ENCODE data around the gene MLEC.
"Not testable (repeated sequence)": the region's sequence is repeated elsewhere in the genome, so short reads cannot be mapped to it uniquely, and the experiment has no call there.

MLEC gene

DNA sequence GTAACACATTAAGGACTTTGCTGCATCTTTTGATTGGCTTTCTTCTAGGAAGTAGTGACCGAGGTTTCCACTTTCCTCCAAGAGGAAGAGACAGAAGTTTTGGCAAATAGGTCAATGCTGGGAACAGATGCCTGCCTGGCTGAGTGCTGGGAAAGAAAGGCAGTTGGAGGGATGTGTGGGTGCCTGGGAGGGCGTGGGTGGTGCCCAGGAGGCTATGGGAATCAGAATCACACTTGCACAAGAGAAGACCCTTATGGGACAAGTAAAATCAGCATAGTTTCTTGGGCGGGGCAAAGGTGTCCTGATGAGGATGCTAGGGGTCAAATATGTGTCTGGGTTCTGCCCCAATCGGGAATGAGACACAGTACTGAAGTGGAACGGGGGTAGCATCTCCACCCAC, 37.8 kb downstream of the MLEC start:
- DNase-seq = no peak

DNA sequence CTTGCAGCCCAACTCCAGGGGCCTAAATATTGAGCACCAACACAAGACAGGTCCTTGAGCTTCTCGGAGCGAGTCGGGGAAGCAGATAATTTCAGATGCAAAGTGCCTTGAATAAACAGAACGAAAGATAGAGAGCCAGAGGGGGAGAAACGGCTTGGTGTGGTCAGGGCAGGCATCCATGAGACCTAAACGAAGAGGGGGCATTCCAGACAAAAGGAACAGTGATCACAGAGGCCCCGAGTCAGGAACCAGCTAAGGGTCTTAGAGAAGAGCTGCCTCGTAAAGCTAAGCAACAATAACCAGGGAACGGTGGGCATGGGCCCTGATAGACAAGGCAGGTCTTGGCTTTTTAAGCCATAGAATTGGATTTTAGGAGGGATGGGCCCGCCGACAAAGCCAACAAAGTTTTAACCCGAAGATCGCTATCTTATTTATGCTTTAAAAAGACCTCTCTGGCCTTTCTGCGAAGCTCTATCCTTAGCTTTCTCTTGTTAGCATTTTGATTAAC, 38.3 kb downstream of the MLEC start:
- no peak for DNase-seq

DNA sequence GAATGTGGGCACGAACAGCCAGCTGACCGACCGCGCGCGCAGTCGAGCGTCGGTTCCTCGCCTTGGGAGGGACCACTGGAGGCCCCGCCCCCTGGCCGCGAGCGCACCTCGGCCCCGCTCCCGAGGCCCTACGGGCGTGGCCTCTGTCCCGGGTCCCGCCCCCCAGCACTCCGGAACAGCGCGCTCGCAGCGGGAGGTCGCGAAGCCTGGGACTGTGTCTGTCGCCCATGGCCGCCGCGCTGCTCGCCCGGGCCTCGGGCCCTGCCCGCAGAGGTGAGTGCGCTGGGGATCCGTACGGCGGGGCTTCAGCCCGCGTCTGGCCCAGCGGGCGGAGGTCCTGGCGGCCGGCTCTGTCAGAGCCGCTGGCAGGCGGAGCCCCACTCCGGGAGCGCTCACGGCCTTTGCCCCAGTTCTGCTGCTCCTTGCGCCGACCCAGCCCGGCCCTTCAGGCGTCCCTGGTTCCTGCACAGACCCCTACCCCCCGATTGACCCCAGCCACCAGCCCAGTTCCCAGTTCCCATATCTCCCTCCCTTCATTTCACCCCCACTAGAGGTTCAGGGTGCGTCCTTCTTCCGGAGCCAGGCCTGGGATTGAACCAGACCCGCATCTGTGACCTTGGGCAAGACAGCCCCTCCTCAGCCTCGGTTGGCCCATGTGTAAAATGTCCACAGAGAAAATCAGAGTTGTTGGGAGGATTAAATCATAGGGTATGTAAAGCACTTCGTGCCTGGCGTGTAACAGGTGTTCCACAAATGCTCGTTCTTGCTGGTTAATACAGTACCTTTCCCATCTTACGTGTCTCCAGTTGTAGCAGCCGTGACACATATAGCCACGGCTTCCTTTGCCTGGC, 38.9 kb downstream of the MLEC start, which contains the start of gene ACADS:
Gene ACADS (plus strand): TSS at position 168 of the 851 bp plus-strand sequence. CDS start 60 bp downstream, at position 228.
- peak; percentile 95 for DNase-seq

DNA sequence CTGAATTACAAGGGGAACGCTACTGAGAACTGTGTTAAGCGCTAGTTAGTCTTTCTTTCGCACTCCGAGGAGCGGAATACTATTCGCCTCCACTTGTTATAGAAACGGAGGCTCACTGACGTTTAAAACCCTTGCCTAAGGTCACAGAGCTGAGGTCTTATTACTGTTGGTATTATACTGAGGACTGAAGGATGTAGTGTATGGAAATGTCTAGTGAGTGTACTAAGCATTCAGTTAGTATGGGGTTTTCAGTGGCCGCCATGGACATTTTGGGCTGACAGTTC, 39.5 kb downstream of the MLEC start:
- no peak for DNase-seq

DNA sequence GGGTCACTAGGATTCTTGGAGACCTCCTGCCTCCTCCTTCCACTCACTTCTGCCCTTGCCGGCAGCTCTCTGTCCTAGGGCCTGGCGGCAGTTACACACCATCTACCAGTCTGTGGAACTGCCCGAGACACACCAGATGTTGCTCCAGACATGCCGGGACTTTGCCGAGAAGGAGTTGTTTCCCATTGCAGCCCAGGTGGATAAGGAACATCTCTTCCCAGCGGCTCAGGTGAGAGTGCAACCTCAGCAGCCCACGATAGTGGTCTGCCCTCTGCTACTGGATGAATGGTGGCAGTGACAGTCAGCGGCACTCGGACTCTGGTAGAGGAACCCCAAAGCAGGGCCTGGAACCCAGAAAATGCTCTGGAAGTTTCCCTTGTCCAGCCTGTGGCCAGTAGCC, 40.0 kb downstream of the MLEC start:
- no peak for DNase-seq

DNA sequence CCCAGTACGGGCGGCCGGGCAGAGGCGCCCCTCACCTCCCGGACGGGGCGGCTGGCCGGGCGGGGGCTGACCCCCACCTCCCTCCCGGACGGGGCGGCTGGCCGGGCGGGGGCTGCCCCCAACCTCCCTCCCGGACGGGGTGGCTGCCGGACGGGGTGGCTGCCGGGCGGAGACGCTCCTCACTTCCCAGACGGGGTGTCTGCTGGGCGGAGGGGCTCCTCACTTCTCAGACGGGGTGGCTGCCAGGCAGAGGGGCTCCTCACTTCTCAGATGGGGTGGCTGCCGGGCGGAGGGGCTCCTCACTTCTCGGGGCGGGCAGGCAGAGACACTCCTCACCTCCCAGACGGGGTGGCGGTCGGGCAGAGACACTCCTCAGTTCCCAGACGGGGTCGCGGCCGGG, 45.2 kb downstream of the MLEC start:
- not testable (repeated sequence) for DNase-seq

DNA sequence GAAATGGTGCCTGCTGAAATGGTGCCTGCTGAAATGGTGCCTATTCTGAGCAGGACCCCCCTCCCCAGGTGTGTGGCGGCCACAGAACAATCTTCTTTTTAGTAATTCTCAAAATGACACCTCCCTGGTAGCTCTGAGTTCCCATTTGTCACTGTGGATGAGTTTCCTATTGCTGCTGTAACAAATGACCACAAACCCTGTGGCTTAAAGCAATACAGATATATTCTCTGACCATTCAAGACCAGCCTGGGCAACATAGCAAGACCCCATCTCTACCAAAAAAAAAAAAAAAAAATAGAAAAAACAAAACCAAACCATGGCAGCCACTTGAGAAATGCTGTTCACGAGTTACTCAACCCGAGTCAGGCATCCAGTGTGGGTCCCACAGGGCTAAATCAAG, 46.6 kb downstream of the MLEC start:
- DNase-seq = no peak

DNA sequence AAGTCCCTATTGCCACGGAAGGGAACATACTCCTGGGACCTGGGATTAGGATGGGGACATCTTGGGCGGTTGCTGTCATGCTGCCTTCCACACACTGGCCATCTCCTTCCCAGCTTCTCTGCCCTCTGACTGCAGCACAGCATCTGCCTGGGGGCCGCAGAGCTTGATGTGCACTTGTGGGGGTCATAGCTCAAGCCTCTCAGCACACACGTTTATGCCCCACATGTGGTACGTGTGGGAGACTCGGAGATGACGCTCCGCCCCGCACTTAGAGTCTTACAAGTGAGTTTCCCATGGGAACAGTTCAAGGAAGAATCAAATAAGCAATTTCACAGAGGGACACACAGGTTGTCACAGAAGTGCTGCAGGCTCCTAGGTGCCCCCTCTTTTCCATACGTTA, 47.3 kb downstream of the MLEC start:
- no peak for DNase-seq

DNA sequence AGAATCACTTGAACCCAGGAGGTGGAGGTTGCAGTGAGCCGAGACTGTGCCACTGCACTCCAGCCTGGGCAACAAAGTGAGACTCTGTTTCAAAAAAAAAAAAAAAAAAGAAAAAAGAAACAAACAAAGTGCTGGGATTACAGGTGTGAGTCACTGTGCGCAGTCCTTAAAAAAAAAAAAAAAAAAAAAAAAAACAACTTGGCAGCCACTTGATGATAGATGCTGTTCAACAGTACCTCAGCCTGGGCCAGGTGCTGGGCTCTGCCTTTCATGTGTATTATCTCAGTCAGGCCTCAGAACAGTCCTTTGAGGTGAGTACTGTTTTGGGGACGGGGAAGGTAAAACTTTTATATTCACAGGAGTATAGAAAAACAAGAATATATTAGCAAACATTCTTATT, 48.2 kb downstream of the MLEC start:
- no peak for DNase-seq

DNA sequence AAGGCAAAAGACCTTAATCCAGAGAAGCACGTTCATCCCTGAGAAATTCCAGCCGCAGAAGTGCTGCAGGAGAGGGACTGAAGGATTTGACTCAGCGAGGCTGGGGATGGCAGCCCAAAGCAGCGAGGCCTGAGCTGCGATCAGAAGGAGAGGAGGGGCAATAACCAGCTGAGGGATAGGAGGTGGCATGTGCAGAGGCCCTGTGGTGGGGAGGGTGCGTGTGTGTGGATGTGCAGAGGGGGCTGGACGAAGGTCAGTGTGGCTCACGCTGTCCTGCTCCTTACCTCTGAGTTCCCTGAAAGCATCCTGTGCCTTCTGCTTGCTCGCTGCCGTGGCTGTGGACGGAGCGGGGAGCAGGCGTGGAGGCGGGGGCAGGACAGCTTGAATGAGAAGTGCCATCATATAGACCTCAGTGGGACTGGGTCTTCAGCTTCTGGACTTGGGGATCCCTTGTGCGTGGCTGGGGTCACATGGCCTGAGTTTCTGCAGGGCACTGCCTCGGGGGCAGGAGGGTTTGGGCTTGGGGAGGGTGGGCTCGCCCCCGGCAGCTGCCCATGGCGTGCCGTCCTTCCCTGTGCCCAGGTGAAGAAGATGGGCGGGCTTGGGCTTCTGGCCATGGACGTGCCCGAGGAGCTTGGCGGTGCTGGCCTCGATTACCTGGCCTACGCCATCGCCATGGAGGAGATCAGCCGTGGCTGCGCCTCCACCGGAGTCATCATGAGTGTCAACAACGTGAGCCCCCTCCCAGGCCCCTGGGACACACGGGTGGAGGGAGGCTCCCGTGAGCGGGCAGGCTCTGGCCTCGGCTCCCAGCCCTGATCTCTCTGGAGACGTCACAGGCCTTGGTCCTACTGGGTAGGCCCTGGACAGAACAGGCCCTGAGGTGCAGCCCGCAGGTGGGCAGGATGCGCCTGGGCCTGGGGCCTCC, 49.7 kb downstream of the MLEC start:
- no peak for DNase-seq

DNA sequence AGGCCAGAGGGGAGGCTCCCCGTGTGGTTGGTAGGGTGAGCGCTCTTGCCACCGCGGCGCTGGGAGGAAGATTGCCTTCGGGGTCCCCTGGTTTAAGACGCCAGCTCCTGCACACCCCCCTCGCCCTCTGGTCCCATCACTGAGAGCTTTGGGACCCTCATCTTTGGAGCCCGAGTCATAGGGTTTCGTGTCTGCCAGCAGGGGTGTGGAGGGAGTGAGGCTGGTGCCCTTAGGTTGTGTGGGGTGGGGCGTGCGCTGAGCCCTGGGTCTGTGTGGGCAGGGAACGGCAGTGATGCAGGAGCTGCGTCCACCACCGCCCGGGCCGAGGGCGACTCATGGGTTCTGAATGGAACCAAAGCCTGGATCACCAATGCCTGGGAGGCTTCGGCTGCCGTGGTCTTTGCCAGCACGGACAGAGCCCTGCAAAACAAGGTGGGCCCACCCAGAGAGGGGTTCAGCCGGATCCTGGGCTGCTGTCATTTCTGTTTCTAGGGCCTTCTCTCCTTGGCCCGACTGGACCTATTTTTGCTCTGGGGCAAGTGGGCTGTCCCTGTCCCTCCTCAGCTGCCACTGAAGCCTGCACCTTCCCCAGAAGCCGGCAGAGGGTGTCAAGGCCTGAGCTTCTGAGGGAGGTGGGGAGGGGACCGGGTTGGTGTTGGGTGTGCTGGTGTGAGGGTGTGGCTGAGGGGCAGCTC, 50.8 kb downstream of the MLEC start:
- DNase-seq = no peak

DNA sequence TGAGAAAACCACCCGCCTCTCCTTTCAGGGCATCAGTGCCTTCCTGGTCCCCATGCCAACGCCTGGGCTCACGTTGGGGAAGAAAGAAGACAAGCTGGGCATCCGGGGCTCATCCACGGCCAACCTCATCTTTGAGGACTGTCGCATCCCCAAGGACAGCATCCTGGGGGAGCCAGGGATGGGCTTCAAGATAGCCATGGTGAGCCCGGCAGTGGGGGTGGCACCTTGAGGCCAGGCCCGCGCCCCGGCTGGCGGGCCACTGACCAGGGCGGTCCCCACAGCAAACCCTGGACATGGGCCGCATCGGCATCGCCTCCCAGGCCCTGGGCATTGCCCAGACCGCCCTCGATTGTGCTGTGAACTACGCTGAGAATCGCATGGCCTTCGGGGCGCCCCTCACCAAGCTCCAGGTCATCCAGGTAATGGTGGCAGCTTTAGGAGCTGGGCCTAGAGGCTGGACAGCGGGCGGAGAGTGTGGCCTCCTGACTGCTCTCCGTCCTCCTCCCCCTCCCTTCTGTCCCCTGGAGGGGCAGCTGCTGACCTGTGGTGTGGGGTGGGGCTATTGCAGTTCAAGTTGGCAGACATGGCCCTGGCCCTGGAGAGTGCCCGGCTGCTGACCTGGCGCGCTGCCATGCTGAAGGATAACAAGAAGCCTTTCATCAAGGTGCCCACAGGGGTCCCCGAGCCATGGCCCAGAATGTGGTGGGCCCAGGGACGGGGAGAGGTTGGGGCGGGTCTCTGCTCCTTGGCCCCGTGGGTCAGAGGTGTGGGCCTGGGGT, 51.5 kb downstream of the MLEC start:
- no peak for DNase-seq

DNA sequence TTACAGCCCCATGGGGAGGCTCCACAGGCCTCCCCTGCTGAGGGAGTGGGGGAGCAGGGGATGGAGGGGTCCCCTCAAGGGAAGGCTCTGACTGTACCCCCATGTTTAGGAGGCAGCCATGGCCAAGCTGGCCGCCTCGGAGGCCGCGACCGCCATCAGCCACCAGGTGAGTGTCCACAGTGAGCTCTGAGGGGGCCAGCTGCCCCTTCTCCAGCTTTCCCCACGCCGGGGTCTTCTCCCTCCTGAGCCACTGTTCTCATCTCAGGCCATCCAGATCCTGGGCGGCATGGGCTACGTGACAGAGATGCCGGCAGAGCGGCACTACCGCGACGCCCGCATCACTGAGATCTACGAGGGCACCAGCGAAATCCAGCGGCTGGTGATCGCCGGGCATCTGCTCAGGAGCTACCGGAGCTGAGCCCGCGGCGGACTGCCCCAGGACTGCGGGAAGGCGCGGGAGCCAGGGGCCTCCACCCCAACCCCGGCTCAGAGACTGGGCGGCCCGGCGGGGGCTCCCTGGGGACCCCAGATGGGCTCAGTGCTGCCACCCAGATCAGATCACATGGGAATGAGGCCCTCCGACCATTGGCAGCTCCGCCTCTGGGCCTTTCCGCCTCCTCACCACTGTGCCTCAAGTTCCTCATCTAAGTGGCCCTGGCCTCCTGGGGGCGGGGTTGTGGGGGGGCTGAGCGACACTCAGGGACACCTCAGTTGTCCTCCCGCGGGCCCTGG, 52.2 kb downstream of the MLEC start:
- DNase-seq = no peak

DNA sequence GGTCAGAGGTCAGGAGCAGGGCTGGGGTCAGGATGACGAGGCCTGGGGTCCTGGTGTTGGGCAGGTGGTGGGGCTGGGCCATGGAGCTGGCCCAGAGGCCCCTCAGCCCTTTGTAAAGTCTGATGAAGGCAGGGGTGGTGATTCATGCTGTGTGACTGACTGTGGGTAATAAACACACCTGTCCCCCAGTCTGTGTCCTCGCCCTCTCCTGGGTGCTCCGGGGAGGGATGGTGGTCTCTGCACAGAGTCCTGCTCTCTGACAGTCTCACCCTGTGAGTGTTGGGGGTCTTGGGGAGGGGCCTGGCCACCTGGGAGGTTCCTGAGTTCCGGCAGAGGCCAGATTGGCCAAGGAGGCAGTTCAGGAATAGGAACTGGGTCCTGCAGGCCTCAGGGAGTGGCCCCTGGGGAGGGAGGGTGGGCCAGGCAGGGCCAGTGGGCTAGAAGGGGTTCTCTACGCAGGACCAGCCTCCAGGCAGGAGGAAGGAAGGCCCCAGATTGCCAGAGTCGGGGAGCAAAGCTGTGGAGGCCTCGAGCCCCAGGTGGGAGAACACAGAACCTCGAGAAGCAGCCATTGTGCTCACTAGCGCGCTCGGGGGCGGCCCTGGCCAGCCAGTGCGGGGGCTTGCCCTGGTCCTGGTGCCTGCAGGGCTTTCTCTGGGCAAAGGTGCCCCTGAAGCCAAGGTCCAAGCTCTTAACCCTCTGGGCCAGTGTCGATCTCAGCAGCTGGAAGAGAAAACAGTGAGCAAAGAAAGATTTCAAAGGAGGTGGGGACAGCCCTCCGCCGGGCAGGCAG, 53.1 kb downstream of the MLEC start:
- DNase-seq = no peak

DNA sequence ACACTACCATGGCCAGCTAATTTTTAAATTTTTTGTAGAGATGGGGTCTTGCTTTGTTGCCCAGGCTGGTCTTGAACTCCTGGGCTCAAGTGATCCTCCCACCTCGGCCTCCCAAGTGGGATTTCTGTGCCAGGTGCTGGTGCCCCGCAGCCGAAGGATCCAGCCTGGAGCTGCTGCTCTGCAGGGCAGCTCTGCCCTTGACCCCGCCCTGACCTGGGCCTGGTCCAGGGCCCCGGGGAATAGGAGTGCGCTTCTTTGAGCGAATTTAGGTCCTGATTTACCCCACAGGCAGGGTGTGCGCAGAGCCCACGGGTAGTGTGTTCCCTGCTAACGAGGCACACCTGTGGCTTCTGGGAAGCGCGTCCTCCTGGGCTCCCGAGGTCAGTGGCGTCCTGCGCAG, 53.9 kb downstream of the MLEC start:
- no peak for DNase-seq

DNA sequence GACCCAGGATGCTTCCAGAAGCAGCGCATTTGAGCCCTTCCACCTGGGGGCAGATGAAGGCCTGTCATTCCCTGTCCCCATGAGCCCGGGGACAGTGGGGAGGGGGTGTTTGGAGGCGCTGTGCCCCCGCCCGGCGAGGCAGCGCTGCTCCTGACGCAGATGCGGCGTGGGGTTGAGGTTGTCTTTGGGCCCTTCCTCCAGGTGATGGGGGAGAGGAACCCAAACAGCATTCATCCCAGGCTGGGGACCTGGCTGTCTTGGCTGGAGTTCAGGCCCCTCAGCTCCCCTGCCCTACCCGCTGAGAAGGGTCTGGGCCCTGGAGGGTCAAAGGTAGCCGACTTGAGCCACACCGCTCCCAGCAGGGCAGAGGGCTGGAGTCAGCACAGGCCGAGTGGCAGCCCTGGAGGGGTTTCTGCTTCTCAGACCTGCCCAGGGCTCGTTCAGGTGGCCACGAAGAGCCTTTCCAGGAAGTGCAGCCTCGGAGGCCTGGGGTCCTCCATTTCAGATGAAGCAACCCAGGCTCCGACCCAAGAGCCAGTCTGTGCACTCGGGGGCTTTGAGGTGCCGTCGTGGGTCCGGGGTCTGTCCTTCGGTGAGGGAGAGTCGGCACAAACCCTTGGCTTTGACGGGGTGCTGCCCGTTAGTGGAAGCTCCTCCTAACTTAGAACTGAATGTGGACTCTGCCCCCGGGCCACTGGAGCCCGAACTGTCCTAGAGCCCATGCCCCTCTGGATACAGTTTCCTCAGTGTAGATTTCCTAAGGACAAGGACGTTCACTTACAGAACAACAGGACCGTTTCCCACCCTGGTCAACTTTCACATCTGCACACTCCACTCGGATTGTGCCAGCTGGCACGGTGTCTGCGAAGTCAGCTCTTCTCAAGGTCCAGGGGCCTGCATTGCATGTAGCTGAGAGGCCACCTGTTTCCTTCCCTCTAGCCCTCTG, 54.8 kb downstream of the MLEC start:
- DNase-seq = no peak

DNA sequence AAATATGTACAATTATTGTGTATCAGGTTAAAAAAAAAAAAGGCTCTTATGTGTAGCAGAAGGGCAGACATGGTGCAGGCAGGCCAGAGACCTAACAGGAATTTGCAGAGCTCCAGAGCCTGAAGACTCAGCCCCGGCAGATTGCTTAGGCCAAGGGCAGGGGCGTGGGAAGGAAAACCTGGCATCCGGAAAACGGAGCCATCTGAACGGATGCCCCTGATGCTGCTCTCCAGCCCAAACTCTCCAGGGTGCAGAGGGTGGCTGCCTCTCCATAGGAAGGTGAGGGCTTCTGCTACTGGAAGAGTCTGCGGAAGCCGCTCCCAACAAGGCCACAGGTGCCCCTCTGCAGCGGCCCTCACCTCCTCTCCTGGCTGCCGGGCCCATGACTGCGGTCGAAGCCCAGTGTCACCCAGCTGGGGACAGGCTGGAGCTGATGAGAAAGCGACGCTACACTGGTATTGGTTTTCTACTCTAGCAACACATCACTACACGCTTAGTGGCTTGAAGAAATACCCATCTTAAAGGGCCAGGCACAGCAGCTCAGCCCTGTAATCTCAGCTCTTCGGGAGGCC, 58.1 kb downstream of the MLEC start:
- DNase-seq = no peak

DNA sequence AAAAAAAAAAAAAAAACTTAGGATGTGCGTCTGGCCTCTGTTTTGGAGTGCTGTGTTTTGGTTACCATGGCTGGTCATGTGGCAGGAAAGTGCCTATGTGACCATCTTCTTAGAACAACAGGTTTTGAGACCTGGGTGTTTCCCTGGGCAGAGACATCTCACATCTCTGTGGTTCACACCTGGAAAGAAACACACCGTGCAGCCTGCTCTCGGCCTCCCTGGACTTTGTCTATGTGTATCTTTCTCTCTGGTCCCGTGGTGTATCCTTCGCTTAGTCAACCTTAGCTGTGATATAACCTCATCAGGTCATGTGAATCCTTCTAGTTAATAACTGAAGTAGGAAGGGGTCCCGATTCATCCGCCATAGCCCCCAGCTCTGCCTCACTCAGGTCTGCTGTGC, 61.3 kb downstream of the MLEC start:
- no peak for DNase-seq

DNA sequence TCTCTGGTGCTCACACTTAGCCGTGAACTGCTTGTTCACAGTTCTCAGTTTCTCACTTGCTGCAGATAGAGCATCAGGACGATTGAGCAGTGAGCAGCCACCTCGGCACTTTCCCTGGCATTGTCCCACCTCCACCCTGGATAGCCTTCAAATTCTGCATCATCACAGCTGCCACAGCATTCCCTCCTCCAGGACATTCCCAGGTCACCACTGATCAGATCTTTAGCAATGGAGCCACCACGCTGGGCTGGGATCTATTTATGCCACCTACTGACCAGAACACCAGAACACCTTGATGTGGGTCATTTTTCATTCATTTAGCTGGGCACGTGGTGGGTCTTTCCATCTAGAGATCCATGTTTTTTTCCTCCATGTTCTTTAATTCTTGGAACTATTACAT, 62.3 kb downstream of the MLEC start:
- DNase-seq = no peak
